Measurements from ENCODE around the gene EVA1B.

Gene EVA1B

DNA sequence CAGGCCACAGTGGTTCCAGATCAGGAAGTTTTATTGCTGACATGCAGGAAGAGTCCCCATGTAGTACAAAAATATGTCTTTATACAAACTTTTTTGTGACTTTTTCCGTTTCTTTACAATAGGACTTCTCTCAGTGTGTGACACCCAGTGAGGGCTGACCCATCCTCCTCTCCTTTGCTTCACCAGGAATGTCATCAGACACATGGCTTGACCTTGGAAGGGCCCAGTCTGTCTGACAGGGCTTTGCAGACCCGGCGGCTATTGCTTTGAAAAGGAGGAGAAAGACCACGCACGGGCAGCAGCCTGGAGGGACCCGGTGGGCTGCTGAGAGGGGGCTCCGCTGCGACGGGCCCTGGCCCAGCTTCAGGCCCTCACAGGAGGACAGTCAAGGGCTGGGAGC is 16.2 kb upstream of the EVA1B start:
- TF ChIP-seq, protein P1, sequence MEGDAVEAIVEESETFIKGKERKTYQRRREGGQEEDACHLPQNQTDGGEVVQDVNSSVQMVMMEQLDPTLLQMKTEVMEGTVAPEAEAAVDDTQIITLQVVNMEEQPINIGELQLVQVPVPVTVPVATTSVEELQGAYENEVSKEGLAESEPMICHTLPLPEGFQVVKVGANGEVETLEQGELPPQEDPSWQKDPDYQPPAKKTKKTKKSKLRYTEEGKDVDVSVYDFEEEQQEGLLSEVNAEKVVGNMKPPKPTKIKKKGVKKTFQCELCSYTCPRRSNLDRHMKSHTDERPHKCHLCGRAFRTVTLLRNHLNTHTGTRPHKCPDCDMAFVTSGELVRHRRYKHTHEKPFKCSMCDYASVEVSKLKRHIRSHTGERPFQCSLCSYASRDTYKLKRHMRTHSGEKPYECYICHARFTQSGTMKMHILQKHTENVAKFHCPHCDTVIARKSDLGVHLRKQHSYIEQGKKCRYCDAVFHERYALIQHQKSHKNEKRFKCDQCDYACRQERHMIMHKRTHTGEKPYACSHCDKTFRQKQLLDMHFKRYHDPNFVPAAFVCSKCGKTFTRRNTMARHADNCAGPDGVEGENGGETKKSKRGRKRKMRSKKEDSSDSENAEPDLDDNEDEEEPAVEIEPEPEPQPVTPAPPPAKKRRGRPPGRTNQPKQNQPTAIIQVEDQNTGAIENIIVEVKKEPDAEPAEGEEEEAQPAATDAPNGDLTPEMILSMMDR (conservative IDR thresholded peaks at IDR 0.05; ENCODE audit: low read depth, low read length): no peak
- H3K4me3 ChIP-seq (ENCODE audit: low read length): no peak overlapping the region
- no peak for DNase-seq (ENCODE audit: low read depth)

DNA sequence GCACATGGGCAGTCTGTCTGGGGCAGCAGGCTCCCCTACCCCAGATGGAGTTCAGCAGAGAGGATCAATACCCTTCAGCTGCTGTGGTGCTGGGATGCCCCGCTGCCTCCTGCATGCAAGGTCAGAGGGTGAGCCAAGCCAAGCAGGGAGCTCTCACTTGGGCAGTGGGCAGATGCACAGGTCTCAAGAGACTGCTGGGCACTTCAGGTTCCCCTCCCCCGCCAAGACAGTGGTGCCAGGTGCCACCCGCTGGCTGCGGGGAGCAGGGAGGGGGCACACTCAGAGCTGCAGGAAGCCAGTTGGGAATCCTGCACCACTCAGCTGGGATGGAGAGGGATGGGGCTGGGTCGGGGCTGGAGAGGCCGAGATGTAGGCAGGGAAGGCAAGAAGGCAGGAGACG is 15.8 kb upstream of the EVA1B start:
- no peak overlapping the region for H3K4me3 ChIP-seq (ENCODE audit: low read length)
- TF ChIP-seq, protein P1 (conservative IDR thresholded peaks at IDR 0.05; ENCODE audit: low read depth, low read length): no peak
- no peak for DNase-seq (ENCODE audit: low read depth)

DNA sequence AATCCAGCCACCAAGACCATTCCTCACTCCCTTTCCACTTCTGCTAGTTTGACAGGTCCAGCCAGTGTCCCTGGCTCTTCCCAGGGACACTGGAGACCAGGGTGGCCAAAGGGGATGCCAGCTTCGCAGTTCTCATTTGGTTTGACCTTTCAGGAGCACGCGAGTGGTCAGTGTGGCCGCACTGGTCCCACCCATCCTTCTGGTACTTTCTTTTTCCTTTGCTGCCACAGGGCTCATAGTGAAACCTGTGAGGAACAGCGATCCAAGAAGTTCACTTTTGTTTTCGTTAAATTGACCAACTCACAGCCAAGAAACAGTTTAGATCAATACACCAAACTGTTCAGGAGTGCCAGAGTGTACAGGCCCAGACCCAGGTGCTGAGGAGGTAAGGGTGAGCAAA is 14.4 kb upstream of the EVA1B start:
- H3K4me3 ChIP-seq (ENCODE audit: low read length): no peak overlapping the region
- TF ChIP-seq, protein P1 (conservative IDR thresholded peaks at IDR 0.05; ENCODE audit: low read depth, low read length): no peak
- DNase-seq (ENCODE audit: low read depth): no peak

DNA sequence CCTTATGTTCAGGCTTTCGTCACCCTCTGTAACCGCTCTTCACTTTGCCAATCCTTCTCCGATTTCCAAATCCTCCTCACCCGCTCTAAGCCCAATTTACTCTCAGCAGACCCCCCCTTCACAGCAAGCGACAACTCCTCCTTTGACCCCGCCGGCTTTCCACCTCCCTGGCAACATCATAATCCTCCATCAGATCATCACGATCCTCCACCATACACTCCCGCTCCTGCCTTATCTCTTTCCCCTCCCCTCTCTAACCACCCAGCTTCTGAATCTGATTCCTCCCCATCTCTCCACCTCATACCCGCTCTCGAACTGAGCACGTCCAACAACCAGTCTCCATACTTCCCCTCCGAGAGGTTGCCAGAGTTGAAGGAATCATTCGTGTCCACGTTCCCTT is 7.5 kb upstream of the EVA1B start:
- DNase-seq (ENCODE audit: low read depth): no peak
- H3K4me3 ChIP-seq (ENCODE audit: low read length): no peak overlapping the region
- TF ChIP-seq, protein P1 (conservative IDR thresholded peaks at IDR 0.05; ENCODE audit: low read depth, low read length): no peak

DNA sequence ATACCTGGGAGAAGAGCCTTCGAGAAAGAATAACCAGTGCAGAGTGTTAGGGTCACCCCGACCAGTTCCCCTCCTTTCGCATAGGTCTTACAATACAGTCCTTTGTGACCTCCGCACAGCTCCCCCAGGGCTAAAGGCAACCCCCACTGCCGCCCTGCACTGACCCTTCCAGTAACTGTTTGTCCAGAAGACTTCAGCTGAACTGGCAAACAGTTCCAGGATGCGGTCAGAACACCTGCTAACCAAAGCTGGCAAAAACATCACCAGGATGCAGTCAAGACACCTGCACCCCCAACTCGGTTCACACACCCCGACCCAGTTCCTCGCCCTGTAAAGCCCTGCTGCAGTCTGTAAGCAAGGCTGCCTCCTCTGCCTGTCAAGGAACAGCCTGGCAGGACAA is 6.4 kb upstream of the EVA1B start:
- TF ChIP-seq, protein P1 (conservative IDR thresholded peaks at IDR 0.05; ENCODE audit: low read depth, low read length): no peak
- no peak overlapping the region for H3K4me3 ChIP-seq (ENCODE audit: low read length)

DNA sequence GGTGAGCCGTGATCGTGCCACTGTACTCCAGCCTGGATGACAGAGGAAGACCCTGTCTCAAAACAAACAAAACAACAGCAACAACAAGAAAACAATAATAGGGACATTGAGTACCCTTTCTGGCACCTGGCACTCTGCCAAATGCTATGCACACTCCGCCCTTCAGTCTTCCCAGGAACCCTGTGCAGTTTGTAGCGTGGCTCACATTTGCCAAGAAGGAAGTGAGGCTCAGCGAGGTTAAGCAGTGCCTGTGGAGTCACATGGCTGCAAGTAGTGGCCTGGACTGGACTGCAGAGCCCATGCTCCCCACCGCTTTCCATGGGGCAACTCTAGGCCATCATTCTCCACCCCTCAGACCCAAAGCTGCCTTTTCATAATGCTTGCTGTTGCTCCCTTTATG is 5.3 kb upstream of the EVA1B start:
- no peak for DNase-seq (ENCODE audit: low read depth)
- H3K4me3 ChIP-seq (ENCODE audit: low read length): no peak overlapping the region
- TF ChIP-seq, protein P1 (conservative IDR thresholded peaks at IDR 0.05; ENCODE audit: low read depth, low read length): no peak

More for the DNA sequence above, 6.4 kb upstream of the EVA1B start:
- no peak for DNase-seq (ENCODE audit: low read depth)

DNA sequence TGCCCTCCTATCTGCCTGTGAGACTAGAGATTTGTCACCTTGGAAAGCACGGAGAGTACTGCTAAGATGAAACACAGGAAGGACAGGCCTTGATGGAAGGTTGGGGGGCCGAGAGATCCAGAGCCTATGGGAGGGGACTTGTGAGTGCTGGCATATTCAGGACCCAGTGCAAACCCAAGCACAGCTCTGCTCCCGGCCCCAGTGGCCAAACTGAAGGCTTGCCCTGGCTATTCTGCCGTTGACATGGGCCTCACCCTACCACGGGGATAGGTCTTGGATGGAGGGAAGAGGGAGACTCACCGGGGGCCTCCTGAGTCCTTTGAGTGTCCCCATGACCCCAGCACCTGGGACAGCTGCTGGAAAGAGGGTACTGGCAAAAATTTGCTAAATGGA is 4.6 kb upstream of the EVA1B start:
- DNase-seq (ENCODE audit: low read depth): no peak
- TF ChIP-seq, protein P1 (conservative IDR thresholded peaks at IDR 0.05; ENCODE audit: low read depth, low read length): no peak
- H3K4me3 ChIP-seq (ENCODE audit: low read length): no peak overlapping the region

Data from retinal pigment epithelial cell (primary cell).